H9 (cell line): ENCODE data around the gene PLCL1. TPM values are rescaled to one million over a fixed set of nuclear protein-coding genes. Genes with fewer than 3 reads are reported as not detected.

ENCODE experiments used
- DNase-seq: peaks from one replicate; pipeline ENCODE4 v3.0.0-alpha.2; 2017
- H2AFZ ChIP-seq: one replicate; pipeline ENCODE4 v1.6.1; 2013; ENCODE audit warnings: mild to moderate bottlenecking, low read length, control low read depth, moderate library complexity
- H2AK5ac ChIP-seq: 2 replicates; pipeline ENCODE4 v1.6.1; 2013; ENCODE audit warnings: low read length, control low read depth, mixed read lengths; ENCODE audit not compliant: insufficient read length
- H2BK120ac ChIP-seq: one replicate; pipeline ENCODE4 v1.6.1; 2013; ENCODE audit warnings: low read depth, mild to moderate bottlenecking, low read length, control low read depth, inconsistent platforms; ENCODE audit not compliant: poor library complexity, severe bottlenecking
- H2BK12ac ChIP-seq: 2 replicates; pipeline ENCODE4 v1.6.1; 2013; ENCODE audit warnings: low read length, control low read depth, mixed read lengths, low read depth; ENCODE audit not compliant: insufficient read length
- H2BK15ac ChIP-seq: 2 replicates; pipeline ENCODE4 v1.6.1; 2013; ENCODE audit warnings: low read depth, low read length, control low read depth
- H2BK20ac ChIP-seq: one replicate; pipeline ENCODE4 v1.6.1; 2013; ENCODE audit warnings: low read depth, mild to moderate bottlenecking, low read length, control low read depth, inconsistent platforms; ENCODE audit not compliant: poor library complexity, severe bottlenecking
- H2BK5ac ChIP-seq: 2 replicates; pipeline ENCODE4 v1.6.1; 2013; ENCODE audit warnings: low read length, control low read depth, mixed read lengths; ENCODE audit not compliant: insufficient read length
- H3K14ac ChIP-seq: 2 replicates; pipeline ENCODE4 v1.6.1; 2013; ENCODE audit warnings: low read length, control low read depth; ENCODE audit not compliant: insufficient read depth
- H3K18ac ChIP-seq: 2 replicates; pipeline ENCODE4 v1.6.1; 2013; ENCODE audit warnings: low read depth, mild to moderate bottlenecking, mixed read lengths, low read length, control low read depth; ENCODE audit not compliant: insufficient read length
- H3K23ac ChIP-seq: 2 replicates; pipeline ENCODE4 v1.6.1; 2013; ENCODE audit warnings: low read length, control low read depth, mixed read lengths, low read depth; ENCODE audit not compliant: insufficient read length
- H3K23me2 ChIP-seq: 2 replicates; pipeline ENCODE4 v1.6.1; 2013; ENCODE audit warnings: low read depth, mild to moderate bottlenecking, mixed read lengths, low read length, control low read depth; ENCODE audit not compliant: insufficient read length, poor library complexity, severe bottlenecking
- H3K27ac ChIP-seq: 2 replicates; pipeline ENCODE4 v1.5.1; 2013; ENCODE audit warnings: low read length, control low read depth, mixed read lengths, low read depth; ENCODE audit not compliant: insufficient read length
- H3K27me3 ChIP-seq: 2 replicates; pipeline ENCODE4 v1.6.1; 2013; ENCODE audit warnings: low read length, control low read depth, inconsistent platforms; ENCODE audit not compliant: insufficient read depth
- H3K4ac ChIP-seq: 2 replicates; pipeline ENCODE4 v1.6.1; 2013; ENCODE audit warnings: low read depth, mild to moderate bottlenecking, control low read depth, inconsistent platforms, low read length, moderate library complexity
- H3K4me1 ChIP-seq: 2 replicates; pipeline ENCODE4 v1.6.1; 2013; ENCODE audit warnings: low read length, control low read depth, inconsistent platforms; ENCODE audit not compliant: insufficient read depth
- H3K4me2 ChIP-seq: 2 replicates; pipeline ENCODE4 v1.6.1; 2013; ENCODE audit warnings: low read length, control low read depth, mixed read lengths; ENCODE audit not compliant: insufficient read length, insufficient read depth
- H3K56ac ChIP-seq: 2 replicates; pipeline ENCODE4 v1.6.1; 2013; ENCODE audit warnings: low read depth, mild to moderate bottlenecking, mixed read lengths, low read length, control low read depth; ENCODE audit not compliant: insufficient read length
- H3K79me1 ChIP-seq: 2 replicates; pipeline ENCODE4 v1.6.1; 2013; ENCODE audit warnings: low read depth, mild to moderate bottlenecking, moderate library complexity, low read length, control low read depth, inconsistent platforms; ENCODE audit not compliant: insufficient read depth, poor library complexity, severe bottlenecking
- H3K79me2 ChIP-seq: 2 replicates; pipeline ENCODE4 v1.6.1; 2013; ENCODE audit warnings: low read length, control low read depth, inconsistent platforms; ENCODE audit not compliant: insufficient read depth
- H3K9ac ChIP-seq: 2 replicates; pipeline ENCODE4 v1.6.1; 2013; ENCODE audit warnings: low read length, control low read depth, mixed read lengths; ENCODE audit not compliant: insufficient read length; ENCODE audit errors: extremely low read depth
- H3K9me3 ChIP-seq: one replicate; pipeline ENCODE4 v1.6.1; 2013; ENCODE audit warnings: low read depth, low read length, inconsistent platforms; ENCODE audit not compliant: control insufficient read depth
- H3T11ph ChIP-seq: one replicate; pipeline ENCODE4 v1.6.1; 2013; ENCODE audit warnings: mild to moderate bottlenecking, low read length, control low read depth, inconsistent platforms
- H4K20me1 ChIP-seq: one replicate; pipeline ENCODE4 v1.6.1; 2013; ENCODE audit not compliant: control insufficient read depth, insufficient read length, insufficient read depth
- H4K5ac ChIP-seq: 2 replicates; pipeline ENCODE4 v1.6.1; 2013; ENCODE audit warnings: low read depth, mild to moderate bottlenecking, mixed read lengths, low read length, control low read depth; ENCODE audit not compliant: insufficient read length
- H4K8ac ChIP-seq: replicated peaks from 2 replicates; pipeline ENCODE4 v1.6.1; 2013; ENCODE audit warnings: low read length, control low read depth, mixed read lengths, low read depth; ENCODE audit not compliant: insufficient read length
- H4K91ac ChIP-seq: 2 replicates; pipeline ENCODE4 v1.6.1; 2013; ENCODE audit warnings: low read depth, mild to moderate bottlenecking, moderate library complexity, mixed read lengths, low read length, control low read depth; ENCODE audit not compliant: insufficient read length
- H3K27ac Mint-ChIP-seq, 3 experiments: 2 replicates in 2 of 3; 3 replicates in 1 of 3; pipeline ENCODE4 v1.8.0; 2020 to 2021; ENCODE audit warnings: mixed read lengths in 3 of 3, mild to moderate bottlenecking in 1 of 3, moderate library complexity in 1 of 3
- H3K27me3 Mint-ChIP-seq: 2 replicates; pipeline ENCODE4 v1.8.0; 2021; ENCODE audit warnings: low read depth, mild to moderate bottlenecking, moderate library complexity, mixed read lengths
- H3K36me3 Mint-ChIP-seq, 3 experiments: 2 replicates in 2 of 3; 3 replicates in 1 of 3; pipeline ENCODE4 v1.8.0; 2020 to 2021; ENCODE audit warnings: low read depth in 3 of 3, mixed read lengths in 3 of 3; ENCODE audit not compliant: insufficient read depth in 1 of 3
- H3K4me1 Mint-ChIP-seq, 2 experiments: 2 replicates each; pipeline ENCODE4 v1.8.0; 2020; ENCODE audit warnings: mixed read lengths in 2 of 2
- H3K4me3 Mint-ChIP-seq, 2 experiments: 2 replicates in 1 of 2; 3 replicates in 1 of 2; pipeline ENCODE4 v1.8.0; 2020 to 2021; ENCODE audit warnings: mild to moderate bottlenecking in 2 of 2, mixed read lengths in 2 of 2, moderate library complexity in 1 of 2
- H3K9me3 Mint-ChIP-seq, 2 experiments: 2 replicates in 1 of 2; 3 replicates in 1 of 2; pipeline ENCODE4 v1.8.0; 2020; ENCODE audit warnings: mild to moderate bottlenecking in 2 of 2, mixed read lengths in 2 of 2, moderate library complexity in 1 of 2
- CTCF ChIP-seq: fragments of 200-600 bp; sonication (generic); conservative IDR thresholded peaks from 3 replicates; pipeline ENCODE4 v1.8.0; 2021; ENCODE audit warnings: antibody characterized with exemption, mild to moderate bottlenecking
- WGBS: extraction: QIAGEN DNeasy Blood & Tissue Kit; methylation state at CpG from one replicate; pipeline ENCODE4 v1.1.7; 2013; ENCODE audit warnings: missing lambda C conversion rate, low lambda C conversion rate, mixed read lengths; ENCODE audit not compliant: insufficient read length; ENCODE audit errors: extremely low coverage; 5-methylcytosine and 5-hydroxymethylcytosine counted together
- total RNA-seq: library from RNA; stranded (reverse); gene quantifications from 2 replicates; pipeline ENCODE4 v1.2.1, GENCODE V29; 2021

Gene PLCL1
- total RNA-seq, 1 experiment from 2014 or later: 0.04 TPM

- Histone ChIP-seq H3K9me3 (no peaks in the 10 kb centered on the region), H3K4me1 (no peaks in the 10 kb centered on the region), H2AK5ac (no peak overlapping the region), H3T11ph (no peak overlapping the region), H3K14ac (no peak overlapping the region), H2BK120ac (no peak overlapping the region), H3K56ac (no peak overlapping the region), H4K91ac (no peak overlapping the region), H2BK20ac (no peak overlapping the region), H3K18ac (no peak overlapping the region), H2BK15ac (no peak overlapping the region), H3K79me1 (no peaks in the 10 kb centered on the region), H3K23ac (no peak overlapping the region), H2AFZ (no peak overlapping the region), H3K4me2 (no peak overlapping the region), H3K27ac (no peak overlapping the region), H4K5ac (no peak overlapping the region), H3K9ac (no peak overlapping the region), H3K79me2 (no peaks in the 10 kb centered on the region), H4K20me1 (no peaks in the 10 kb centered on the region), H3K4ac (no peak overlapping the region), H4K8ac (no peak overlapping the region), H3K27me3 (no peaks in the 10 kb centered on the region), H2BK12ac (no peak overlapping the region), H3K23me2 (no peaks in the 10 kb centered on the region), H2BK5ac (no peak overlapping the region)
- Mint-ChIP-seq H3K27me3 (peaks cover 3% of the 10 kb centered on the region; the same call in 1 of the 2 replicates), H3K9me3 (peaks cover 3 to 7% of the 10 kb centered on the region in 2 experiments; a peak in 4 of 5 replicates), H3K36me3 (peaks cover 0 to 2% (median 0%) of the 10 kb centered on the region in 3 experiments; a peak in 4 of 7 replicates), H3K4me1 (peaks cover 0 to 5% of the 10 kb centered on the region in 2 experiments; a peak in 1 of 4 replicates), H3K27ac (no peak overlapping the region), H3K4me3 (no peak overlapping the region)
- no peak for DNase-seq
- no peak for TF ChIP-seq CTCF
- no CpG with 5 or more reads among the region's 5 CpGs for WGBS
Measured at GRCh38 chr2:197924483-197924882, 120.1 kb downstream of the PLCL1 start.
